ENCODE data around the gene ERF. TPM values are rescaled to one million over a fixed set of nuclear protein-coding genes. Genes with fewer than 3 reads are reported as not detected.

The ERF gene
- total and polyA plus RNA-seq, 4 donors = 8.7 to 21.0 (median 13.8) TPM

DNA sequence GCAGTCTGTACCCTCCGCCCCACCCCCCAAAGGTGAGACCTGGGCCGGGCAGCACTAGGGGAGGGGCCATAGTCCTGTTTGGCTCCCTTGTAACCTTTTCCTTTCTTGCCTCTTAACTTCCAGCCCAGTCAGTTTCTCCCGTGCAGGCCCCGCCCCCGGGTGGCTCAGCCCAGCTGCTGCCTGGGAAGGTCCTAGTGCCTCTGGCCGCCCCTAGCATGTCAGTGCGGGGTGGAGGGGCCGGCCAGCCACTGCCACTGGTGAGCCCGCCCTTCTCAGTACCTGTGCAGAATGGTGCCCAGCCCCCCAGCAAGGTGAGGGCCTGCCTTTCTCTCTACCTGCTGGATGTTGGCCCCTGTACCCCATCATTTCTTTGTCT, 36.5 kb upstream of the ERF start:
- no peak for DNase-seq (ENCODE audit: low spot score)
- Histone ChIP-seq H3K4me1 (ENCODE audit: control insufficient read depth in 4 of 4, insufficient read depth in 4 of 4, low read length in 3 of 4) (peaks cover 0 to under 1% (median 0%) of the 10 kb centered on the region in 4 donors), H3K36me3 (ENCODE audit: control insufficient read depth in 4 of 4, insufficient read depth in 3 of 4, low read depth in 1 of 4, low read length in 3 of 4) (peaks cover 28 to 80% (median 44%) of the 10 kb centered on the region in 4 donors), H3K27me3 (ENCODE audit: control insufficient read depth in 4 of 4, insufficient read depth in 4 of 4, low read length in 3 of 4) (no peaks in the 10 kb centered on the region), H3K27ac (ENCODE audit: low read depth in 1 of 2, low read length in 2 of 2) (no peak overlapping the region), H3K4me3 (ENCODE audit: low read depth in 1 of 3, low read length in 3 of 3) (no peak overlapping the region), H3K9me3 (ENCODE audit: control insufficient read depth in 4 of 4, low read length in 3 of 4) (no peaks in the 10 kb centered on the region), H3K9ac (ENCODE audit: low read depth in 1 of 2, low read length in 2 of 2) (no peak overlapping the region)
- 76% methylated on average over 9 of the region's 9 CpGs for WGBS
- TF ChIP-seq FOXA2 (IDR thresholded peaks at IDR 0.05) (no peak), JUND (IDR thresholded peaks at IDR 0.05) (no peak), YY1 (IDR thresholded peaks at IDR 0.05) (no peak), FOXA1 (IDR thresholded peaks at IDR 0.05) (no peak), CTCF (IDR thresholded peaks at IDR 0.05; ENCODE audit: low read depth, low read length, missing input control) (no peak), ZBTB33 (IDR thresholded peaks at IDR 0.05) (no peak), REST (IDR thresholded peaks at IDR 0.05) (no peak), TAF1 (conservative IDR thresholded peaks at IDR 0.05) (no peak), EGR1 (IDR thresholded peaks at IDR 0.05; ENCODE audit: low read depth in 2 of 2) (no peak), SP1 (IDR thresholded peaks at IDR 0.05) (no peak), HNF4G (IDR thresholded peaks at IDR 0.05) (no peak), RAD21 (IDR thresholded peaks at IDR 0.05) (no peak)

- 92% methylated on average over 31 of the region's 31 CpGs for WGBS
- Histone ChIP-seq H3K9me3 (ENCODE audit: control insufficient read depth in 4 of 4, low read length in 3 of 4) (no peaks in the 10 kb centered on the region), H3K4me1 (ENCODE audit: control insufficient read depth in 4 of 4, insufficient read depth in 4 of 4, low read length in 3 of 4) (peaks cover 2 to 6% (median 5%) of the 10 kb centered on the region in 4 donors), H3K27ac (ENCODE audit: low read depth in 1 of 2, low read length in 2 of 2) (no peak overlapping the region), H3K9ac (ENCODE audit: low read depth in 1 of 2, low read length in 2 of 2) (no peak overlapping the region), H3K4me3 (ENCODE audit: low read depth in 1 of 3, low read length in 3 of 3) (no peak overlapping the region), H3K36me3 (ENCODE audit: control insufficient read depth in 4 of 4, insufficient read depth in 3 of 4, low read depth in 1 of 4, low read length in 3 of 4) (peaks cover 28 to 80% (median 44%) of the 10 kb centered on the region in 4 donors), H3K27me3 (ENCODE audit: control insufficient read depth in 4 of 4, insufficient read depth in 4 of 4, low read length in 3 of 4) (no peaks in the 10 kb centered on the region)
- DNase-seq (ENCODE audit: low spot score) = no peak
- TF ChIP-seq ZBTB33 (IDR thresholded peaks at IDR 0.05) (no peak), CTCF (IDR thresholded peaks at IDR 0.05; ENCODE audit: low read depth, low read length, missing input control) (peak; percentile 25), RXRA (IDR thresholded peaks at IDR 0.05) (no peak), HNF4A (conservative IDR thresholded peaks at IDR 0.05) (no peak), RAD21 (IDR thresholded peaks at IDR 0.05) (peak in 1 of 2 donors; percentile 44)
These were observed 35.9 kb upstream of the ERF start for GRCh38 chr19:42290523-42291434.

All from liver (tissue), 9 donors.